Chondrocyte (in vitro differentiated cells): Measurements from ENCODE around the gene GNA15. TPM values are rescaled to one million over a fixed set of nuclear protein-coding genes. Genes with fewer than 3 reads are reported as not detected.

Experiments used
- DNase-seq: peaks from one replicate; pipeline ENCODE4 v3.0.0; 2021; ENCODE audit warnings: mixed read lengths, low spot score
- H3K27ac Mint-ChIP-seq: one replicate; pipeline ENCODE4 v1.8.0; 2021; ENCODE audit warnings: mild to moderate bottlenecking, moderate library complexity, mixed read lengths; ENCODE audit not compliant: unreplicated experiment
- H3K27me3 Mint-ChIP-seq: 2 replicates; pipeline ENCODE4 v1.8.0; 2021; ENCODE audit warnings: low read depth, mixed read lengths
- H3K36me3 Mint-ChIP-seq: 2 replicates; pipeline ENCODE4 v1.8.0; 2021; ENCODE audit warnings: low read depth, mixed read lengths
- H3K4me1 Mint-ChIP-seq: 2 replicates; pipeline ENCODE4 v1.8.0; 2021; ENCODE audit warnings: low read depth, mild to moderate bottlenecking, mixed read lengths
- H3K4me3 Mint-ChIP-seq: one replicate; pipeline ENCODE4 v1.8.0; 2021; ENCODE audit warnings: mild to moderate bottlenecking, moderate library complexity, mixed read lengths; ENCODE audit not compliant: unreplicated experiment
- H3K9me3 Mint-ChIP-seq: 2 replicates; pipeline ENCODE4 v1.8.0; 2021; ENCODE audit warnings: low read depth, mixed read lengths
- CTCF ChIP-seq: fragments of 200-600 bp; sonication (generic); IDR thresholded peaks from 2 replicates; pipeline ENCODE4 v1.5.0; 2021; ENCODE audit warnings: antibody characterized with exemption, mild to moderate bottlenecking, moderate library complexity
- total RNA-seq: library from RNA; stranded (reverse); gene quantifications from 3 replicates; pipeline ENCODE4 v1.2.1, GENCODE V29; 2021

Gene GNA15
- total RNA-seq, 1 donor from 2014 or later, result not detected

- Mint-ChIP-seq H3K4me1 (peaks cover 21% of the 10 kb centered on the region), H3K36me3 (no peaks in the 10 kb centered on the region), H3K4me3 (peak overlapping the region; percentile 93), H3K9me3 (no peaks in the 10 kb centered on the region), H3K27ac (peak overlapping the region; percentile 88), H3K27me3 (no peaks in the 10 kb centered on the region)
- peak; percentile 48 for DNase-seq
- TF ChIP-seq CTCF, result no peak
These were observed 49.1 kb downstream of the GNA15 start for GRCh38 chr19:3184847-3185460.

GRCh38 chr19:3185461-3186159 is 49.8 kb downstream of the GNA15 start, which contains the start of gene NCLN:
Gene NCLN, plus strand, starts transcription at chr19:3185930. Its CDS starts 101 bp downstream, at chr19:3186031.
- peak; percentile 6 for TF ChIP-seq CTCF
- no peaks in the 10 kb centered on the region for H3K36me3 Mint-ChIP-seq
- H3K4me1 Mint-ChIP-seq, result peaks cover 21% of the 10 kb centered on the region
- DNase-seq, result peak; percentile 98
- no peaks in the 10 kb centered on the region for H3K27me3 Mint-ChIP-seq
- H3K9me3 Mint-ChIP-seq, result no peaks in the 10 kb centered on the region
- H3K4me3 Mint-ChIP-seq, result peak within 1 kb of the TSS; percentile 93
- H3K27ac Mint-ChIP-seq, result peak within 1 kb of the TSS; percentile 88

- Mint-ChIP-seq H3K27ac (peak overlapping the region; percentile 65), H3K4me3 (peak overlapping the region; percentile 93), H3K9me3 (no peaks in the 10 kb centered on the region), H3K4me1 (peaks cover 21% of the 10 kb centered on the region), H3K27me3 (no peaks in the 10 kb centered on the region), H3K36me3 (no peaks in the 10 kb centered on the region)
- no peak for TF ChIP-seq CTCF
- DNase-seq, result peak; percentile 81
These were observed 50.4 kb downstream of the GNA15 start for GRCh38 chr19:3186160-3186688.

GRCh38 chr19:3186891-3187661 is 51.2 kb downstream of the GNA15 start:
- H3K27me3 Mint-ChIP-seq, result no peaks in the 10 kb centered on the region

More at GRCh38 chr19:3186891-3187661, 51.2 kb downstream of the GNA15 start:
- Mint-ChIP-seq H3K4me1 (peaks cover 21% of the 10 kb centered on the region), H3K27ac (peak overlapping the region; percentile 65), H3K36me3 (no peaks in the 10 kb centered on the region), H3K9me3 (no peaks in the 10 kb centered on the region), H3K4me3 (peak overlapping the region; percentile 93)
- TF ChIP-seq CTCF, result no peak
- DNase-seq, result peak; percentile 53
